ENCODE results near the gene TMPRSS9. TPM values are rescaled to one million over a fixed set of nuclear protein-coding genes. Genes with fewer than 3 reads are reported as not detected.

TMPRSS9 gene
- total RNA-seq, 3 donors from 2014 or later (not counting 1 experiment from before 2014, with no cell fraction given), result not detected

DNA sequence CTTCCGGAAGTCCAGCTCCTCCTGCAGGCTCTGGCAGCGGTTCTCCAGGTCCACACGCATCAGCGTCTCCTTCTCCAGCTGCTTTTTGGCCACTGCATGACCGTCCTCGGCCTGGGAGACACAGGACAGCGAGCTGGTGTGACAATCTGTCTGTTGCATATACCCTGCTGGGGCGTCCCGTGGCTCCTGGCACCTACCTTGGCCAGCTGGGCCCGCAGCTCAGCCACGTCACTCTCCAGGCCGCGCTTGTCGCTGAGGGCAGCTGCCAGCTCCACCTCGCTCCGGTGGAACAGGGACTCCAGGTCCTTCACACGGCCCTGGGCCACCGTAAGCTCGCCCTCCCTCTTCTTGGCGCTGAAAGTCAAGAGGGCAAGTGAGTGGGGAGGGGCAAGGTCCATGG lies 78.1 kb downstream of the TMPRSS9 start:
- ATAC-seq, result no peak
- no peaks in the 10 kb centered on the region for H3K27me3 Mint-ChIP-seq (ENCODE audit: low read depth in 2 of 2)
- no peak overlapping the region for H3K27ac Mint-ChIP-seq
- no peak for DNase-seq
- H3K4me3 Mint-ChIP-seq, result no peak overlapping the region
- 97% methylated on average over 20 of the region's 20 CpGs for WGBS (ENCODE audit: insufficient coverage)
- H3K9me3 Mint-ChIP-seq, result no peaks in the 10 kb centered on the region
- no peaks in the 10 kb centered on the region for H3K9me3 ChIP-seq (ENCODE audit: control insufficient read depth, insufficient read depth, low read length)
- H3K27me3 ChIP-seq (ENCODE audit: control insufficient read depth, insufficient read depth, low read length), result no peaks in the 10 kb centered on the region
- no peak overlapping the region for H3K27ac ChIP-seq (ENCODE audit: low read length)
- no peaks in the 10 kb centered on the region for H3K36me3 Mint-ChIP-seq
- H3K4me3 ChIP-seq (ENCODE audit: low read length), result no peak overlapping the region
- H3K36me3 ChIP-seq (ENCODE audit: control insufficient read depth, insufficient read depth, low read length), result peaks cover 11% of the 10 kb centered on the region
- intact Hi-C loops (cut with micrococcal nuclease), result no loop called here
- TF ChIP-seq, protein P1, sequence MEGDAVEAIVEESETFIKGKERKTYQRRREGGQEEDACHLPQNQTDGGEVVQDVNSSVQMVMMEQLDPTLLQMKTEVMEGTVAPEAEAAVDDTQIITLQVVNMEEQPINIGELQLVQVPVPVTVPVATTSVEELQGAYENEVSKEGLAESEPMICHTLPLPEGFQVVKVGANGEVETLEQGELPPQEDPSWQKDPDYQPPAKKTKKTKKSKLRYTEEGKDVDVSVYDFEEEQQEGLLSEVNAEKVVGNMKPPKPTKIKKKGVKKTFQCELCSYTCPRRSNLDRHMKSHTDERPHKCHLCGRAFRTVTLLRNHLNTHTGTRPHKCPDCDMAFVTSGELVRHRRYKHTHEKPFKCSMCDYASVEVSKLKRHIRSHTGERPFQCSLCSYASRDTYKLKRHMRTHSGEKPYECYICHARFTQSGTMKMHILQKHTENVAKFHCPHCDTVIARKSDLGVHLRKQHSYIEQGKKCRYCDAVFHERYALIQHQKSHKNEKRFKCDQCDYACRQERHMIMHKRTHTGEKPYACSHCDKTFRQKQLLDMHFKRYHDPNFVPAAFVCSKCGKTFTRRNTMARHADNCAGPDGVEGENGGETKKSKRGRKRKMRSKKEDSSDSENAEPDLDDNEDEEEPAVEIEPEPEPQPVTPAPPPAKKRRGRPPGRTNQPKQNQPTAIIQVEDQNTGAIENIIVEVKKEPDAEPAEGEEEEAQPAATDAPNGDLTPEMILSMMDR (IDR thresholded peaks at IDR 0.05), result no peak
- H3K4me1 Mint-ChIP-seq, result peaks cover 0 to 7% of the 10 kb centered on the region in 2 donors
- H3K4me1 ChIP-seq (ENCODE audit: control insufficient read depth, insufficient read depth, low read length), result no peaks in the 10 kb centered on the region

GRCh38 chr19:2440515-2440914 lies 80.5 kb downstream of the TMPRSS9 start:
- DNase-seq, result no peak
- Mint-ChIP-seq H3K9me3 (no peaks in the 10 kb centered on the region), H3K4me3 (no peak overlapping the region), H3K27me3 (ENCODE audit: low read depth in 2 of 2) (no peaks in the 10 kb centered on the region), H3K4me1 (peaks cover 0 to 7% of the 10 kb centered on the region in 2 donors), H3K27ac (peak overlapping the region in 1 of 2 donors; percentile 1), H3K36me3 (no peaks in the 10 kb centered on the region)
- TF ChIP-seq, protein P1 (IDR thresholded peaks at IDR 0.05), result no peak
- intact Hi-C loops (cut with micrococcal nuclease), result no loop called here
- peaks cover 11% of the 10 kb centered on the region for H3K36me3 ChIP-seq (ENCODE audit: control insufficient read depth, insufficient read depth, low read length)
- WGBS (ENCODE audit: insufficient coverage), result 95% methylated on average over 1 of the region's 1 CpG
- H3K9me3 ChIP-seq (ENCODE audit: control insufficient read depth, insufficient read depth, low read length), result no peaks in the 10 kb centered on the region
- ATAC-seq, result no peak
- no peaks in the 10 kb centered on the region for H3K4me1 ChIP-seq (ENCODE audit: control insufficient read depth, insufficient read depth, low read length)
- no peaks in the 10 kb centered on the region for H3K27me3 ChIP-seq (ENCODE audit: control insufficient read depth, insufficient read depth, low read length)
- no peak overlapping the region for H3K4me3 ChIP-seq (ENCODE audit: low read length)
- no peak overlapping the region for H3K27ac ChIP-seq (ENCODE audit: low read length)

GRCh38 chr19:2441096-2441752 lies 81.2 kb downstream of the TMPRSS9 start:
- Histone ChIP-seq H3K4me3 (ENCODE audit: low read length) (no peak overlapping the region), H3K36me3 (ENCODE audit: control insufficient read depth, insufficient read depth, low read length) (peaks cover 11% of the 10 kb centered on the region), H3K4me1 (ENCODE audit: control insufficient read depth, insufficient read depth, low read length) (peaks cover 2% of the 10 kb centered on the region), H3K9me3 (ENCODE audit: control insufficient read depth, insufficient read depth, low read length) (no peaks in the 10 kb centered on the region), H3K27ac (ENCODE audit: low read length) (no peak overlapping the region), H3K27me3 (ENCODE audit: control insufficient read depth, insufficient read depth, low read length) (no peaks in the 10 kb centered on the region)
- H3K27ac Mint-ChIP-seq, result peak overlapping the region in 1 of 2 donors; percentile 24
- intact Hi-C loops (cut with micrococcal nuclease), result no loop called here
- ATAC-seq (no peak), DNase-seq (no peak)
- no peaks in the 10 kb centered on the region for H3K27me3 Mint-ChIP-seq (ENCODE audit: low read depth in 2 of 2)
- 99% methylated on average over 26 of the region's 26 CpGs for WGBS (ENCODE audit: insufficient coverage)
- TF ChIP-seq, protein P1 (IDR thresholded peaks at IDR 0.05), result no peak
- H3K9me3 Mint-ChIP-seq, result no peaks in the 10 kb centered on the region
- H3K4me1 Mint-ChIP-seq, result peaks cover under 1 to 9% of the 10 kb centered on the region in 2 donors
- no peaks in the 10 kb centered on the region for H3K36me3 Mint-ChIP-seq
- no peak overlapping the region for H3K4me3 Mint-ChIP-seq

Data from natural killer cell (primary cell).